Inflammatory macrophage (primary cell): ENCODE results near the gene STXBP5.
"Not testable (repeated sequence)": the region's sequence is repeated elsewhere in the genome, so short reads cannot be mapped to it uniquely, and the experiment has no call there.

Experiments used
- DNase-seq, 2 donors: peaks; one replicate each; pipeline ENCODE4 v3.0.0-alpha.2; 2020 to 2022

Gene STXBP5

DNA sequence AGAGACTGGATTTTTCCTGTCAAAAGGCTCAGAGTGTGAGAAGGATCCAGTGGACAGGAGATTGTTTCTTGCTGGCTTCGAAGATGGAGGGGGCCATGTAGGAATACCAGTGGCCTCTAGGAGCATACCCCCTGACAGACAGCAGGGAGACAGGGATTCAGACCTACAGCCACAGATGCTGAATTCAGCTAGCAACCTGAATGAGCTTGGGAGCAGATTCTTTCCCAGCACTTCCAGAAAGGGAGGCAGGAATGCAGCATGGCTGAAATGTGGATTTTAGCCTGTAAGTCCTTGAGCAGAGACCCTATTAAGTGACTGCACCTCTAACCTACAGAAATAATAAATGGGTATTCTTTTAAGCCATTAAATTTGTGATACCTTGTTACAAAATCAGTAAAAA is 44.6 kb downstream of the STXBP5 start:
- no peak for DNase-seq

DNA sequence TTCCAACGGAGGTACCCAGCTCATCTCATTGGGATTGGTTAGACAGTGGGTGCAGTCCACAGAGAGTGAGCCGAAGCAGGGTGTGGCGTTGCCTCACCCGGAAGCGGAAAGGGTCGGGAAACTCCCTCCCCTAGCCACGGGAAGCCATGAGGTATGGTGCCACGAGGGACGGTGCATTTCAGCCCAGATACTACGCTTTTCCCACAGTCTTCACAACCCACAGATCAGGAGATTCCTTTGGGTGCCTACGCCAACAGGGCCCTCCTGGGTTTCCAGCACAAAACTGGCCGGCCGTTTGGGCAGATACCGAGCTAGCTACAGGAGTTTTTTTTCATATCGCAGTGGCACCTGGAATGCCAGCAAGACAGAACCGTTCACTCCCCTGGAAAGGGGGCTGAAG is 46.9 kb downstream of the STXBP5 start:
- no peak for DNase-seq

DNA sequence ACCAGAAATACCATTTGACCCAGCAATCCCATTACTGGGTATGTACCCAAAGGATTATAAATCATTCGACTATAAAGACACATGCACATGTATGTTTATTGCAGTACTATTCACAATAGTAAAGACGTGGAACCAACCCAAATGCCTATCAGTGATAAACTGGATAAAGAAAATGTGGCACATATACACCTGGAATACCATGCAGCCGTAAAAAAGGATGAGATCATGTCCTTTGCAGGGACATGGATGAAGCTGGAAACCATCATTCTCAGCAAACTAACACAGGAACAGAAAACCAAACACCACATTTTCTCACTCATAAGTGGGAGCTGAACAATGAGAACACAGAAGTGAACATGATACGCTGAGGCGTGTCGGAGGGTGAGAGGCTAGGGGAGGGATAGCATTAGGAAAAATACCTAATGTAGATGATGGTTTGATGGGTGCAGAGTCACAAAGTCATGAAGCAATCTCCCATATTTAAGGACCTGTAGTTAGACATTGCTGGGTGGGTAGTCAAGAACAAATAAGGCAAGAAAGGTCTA is 50.8 kb downstream of the STXBP5 start:
- DNase-seq: not testable (repeated sequence)

DNA sequence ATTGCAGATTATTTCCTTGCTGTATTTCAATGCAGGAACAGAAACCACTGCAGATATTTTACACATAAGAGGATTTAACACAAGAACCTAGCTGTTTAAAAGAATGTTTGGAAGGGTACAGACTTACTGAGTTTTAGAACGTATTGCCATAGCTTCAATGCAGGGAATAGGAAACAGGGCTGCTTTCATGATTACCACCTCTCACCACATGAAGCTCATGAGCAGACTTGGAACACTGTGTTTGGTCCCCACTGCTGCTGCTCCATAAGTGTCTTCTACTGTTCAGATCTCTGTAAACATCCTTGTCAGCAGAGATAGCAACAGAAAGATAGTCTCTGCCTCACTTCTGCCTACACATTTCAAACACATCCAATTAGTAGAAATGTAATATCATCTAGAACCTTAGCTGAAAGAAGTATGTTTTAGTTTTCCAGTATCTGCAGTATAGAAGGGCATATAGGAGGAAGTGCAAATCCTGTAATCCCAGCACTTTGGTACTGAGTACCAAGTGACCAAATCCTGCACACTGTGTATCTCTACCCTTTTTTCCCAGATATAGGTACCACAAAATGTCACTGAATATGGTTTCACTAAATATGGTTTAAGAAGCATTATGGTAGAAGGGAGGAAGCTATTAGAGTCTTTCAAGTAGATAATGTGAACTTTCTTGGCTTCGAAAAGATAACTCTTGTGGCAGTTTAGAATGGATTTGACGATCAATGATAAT is 51.9 kb downstream of the STXBP5 start:
- no peak for DNase-seq

DNA sequence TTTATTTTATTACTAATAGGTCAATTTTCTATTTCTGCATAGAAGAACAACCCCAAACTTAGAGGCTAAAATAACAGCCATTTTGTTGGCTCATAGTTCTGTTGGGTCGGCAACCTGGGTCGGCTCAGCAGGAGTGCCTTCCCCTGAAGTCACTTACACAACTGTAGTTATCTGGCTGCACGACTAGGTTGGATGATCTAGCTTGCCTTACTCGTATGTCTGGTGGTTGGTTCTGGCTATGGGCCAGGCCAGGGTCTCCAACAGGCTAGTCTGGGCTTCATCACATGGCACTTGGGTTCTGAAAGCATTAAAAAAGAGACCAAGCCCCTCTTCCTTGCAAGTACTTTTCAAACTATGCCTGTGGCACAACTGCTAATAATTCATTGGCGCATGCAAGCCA is 53.5 kb downstream of the STXBP5 start:
- no peak for DNase-seq

DNA sequence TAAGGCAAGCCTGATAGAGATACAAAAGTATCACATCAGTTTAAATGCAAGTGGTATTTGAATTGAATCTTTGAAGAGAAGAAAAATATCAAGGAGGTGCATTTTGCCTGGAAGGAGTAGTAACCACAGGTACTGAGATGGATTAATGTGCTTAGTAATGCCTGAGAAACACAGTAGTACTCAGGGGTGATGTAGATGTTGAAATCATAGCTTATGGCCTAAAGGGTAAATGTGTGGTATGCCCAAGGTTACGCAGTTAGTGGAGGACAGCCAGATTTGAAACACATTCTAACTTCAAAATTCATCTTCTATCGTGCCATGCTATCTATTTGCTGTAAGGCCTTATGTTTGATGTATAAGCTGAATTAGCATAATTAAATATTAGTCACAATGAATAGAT is 55.9 kb downstream of the STXBP5 start:
- DNase-seq: no peak

DNA sequence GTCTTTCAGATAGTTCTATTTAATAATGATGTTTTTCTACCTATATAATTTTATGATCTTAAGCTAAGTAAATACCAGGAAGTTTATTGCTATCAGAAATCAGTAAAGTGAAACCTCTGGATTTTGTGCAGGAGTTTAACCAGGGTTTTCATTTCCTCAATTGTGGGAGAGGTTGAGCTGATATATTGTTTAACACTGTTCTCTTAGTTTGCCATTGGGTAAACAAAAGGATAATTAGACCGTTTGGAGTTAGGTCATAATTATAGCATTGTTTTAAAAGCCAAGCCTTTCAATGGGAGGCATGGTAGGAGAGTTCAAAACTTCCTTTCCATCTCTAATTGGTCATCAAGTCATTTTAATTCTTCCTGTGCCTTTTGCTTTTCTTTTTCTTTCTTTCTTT is 58.7 kb downstream of the STXBP5 start:
- no peak for DNase-seq

DNA sequence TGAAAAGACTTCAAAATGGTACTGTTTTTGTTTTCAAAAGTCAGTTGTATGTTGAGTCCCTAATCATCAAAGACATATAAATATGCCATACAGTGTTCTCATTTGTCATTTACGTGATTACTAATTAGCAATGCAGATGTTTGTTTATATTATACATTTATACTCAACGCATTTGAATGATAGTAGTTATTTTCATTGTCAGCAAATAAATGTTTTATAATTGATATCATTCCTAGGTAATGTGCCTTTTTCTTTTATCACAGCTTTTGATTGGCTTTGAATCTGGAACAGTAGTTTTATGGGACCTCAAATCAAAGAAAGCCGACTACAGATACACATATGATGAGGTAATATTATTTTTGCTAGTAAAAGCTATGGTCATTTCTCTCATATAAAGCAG is 62.6 kb downstream of the STXBP5 start:
- DNase-seq: no peak

DNA sequence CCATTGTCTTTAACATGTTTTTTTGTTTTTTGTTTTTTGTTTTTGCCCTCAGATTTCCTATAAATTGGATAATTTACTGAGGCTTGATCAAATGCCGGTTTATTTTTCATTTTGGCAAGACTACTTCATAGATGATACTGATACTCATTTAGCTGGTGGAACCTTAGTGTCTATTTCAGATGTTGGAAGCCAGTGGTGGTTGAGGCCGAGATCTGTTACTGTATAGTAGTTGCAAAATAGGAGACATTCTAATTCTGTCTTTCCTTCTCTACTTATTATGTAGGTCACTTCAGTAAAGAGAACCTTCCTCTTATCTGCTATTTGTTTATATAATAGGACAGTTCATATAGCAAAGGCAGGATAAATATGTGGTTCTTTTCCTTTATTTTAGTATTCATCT is 63.4 kb downstream of the STXBP5 start:
- DNase-seq: no peak

DNA sequence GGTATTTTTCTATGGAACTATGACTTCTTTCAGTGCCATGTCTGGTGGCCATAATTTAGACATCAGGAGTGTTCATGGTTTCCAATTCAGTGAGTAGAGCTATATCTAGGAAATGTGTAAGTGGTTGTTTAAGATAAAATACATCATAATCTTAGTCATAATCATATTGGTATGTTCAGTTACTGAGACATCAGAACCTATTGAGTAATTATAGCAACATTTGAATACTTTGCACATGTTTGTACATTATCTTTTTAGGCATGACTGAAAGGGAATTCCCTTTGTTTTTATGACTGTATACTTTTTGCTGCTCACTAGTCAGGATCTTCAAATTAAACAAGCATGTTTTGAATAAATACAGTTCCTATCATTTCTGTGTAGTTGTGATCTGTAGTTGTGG is 64.0 kb downstream of the STXBP5 start:
- DNase-seq: no peak

DNA sequence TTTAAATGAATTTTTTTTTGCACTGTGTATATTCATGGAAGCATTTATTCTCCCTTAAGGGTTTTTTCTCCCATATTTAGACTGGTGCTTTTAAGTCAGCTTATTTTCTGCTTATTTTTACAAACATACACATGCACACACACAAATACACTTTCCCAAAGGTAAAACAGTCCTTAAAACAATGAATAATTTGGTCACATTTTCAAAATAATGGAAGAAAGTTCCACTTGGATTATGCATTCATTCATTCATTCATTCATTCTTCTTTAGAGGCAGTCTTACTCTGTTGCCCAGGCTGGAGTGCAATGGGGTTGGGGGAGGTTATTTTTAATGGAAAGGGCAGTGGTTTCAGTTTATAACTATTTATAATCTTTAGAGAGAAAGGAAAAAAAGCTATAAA is 69.8 kb downstream of the STXBP5 start:
- no peak for DNase-seq

DNA sequence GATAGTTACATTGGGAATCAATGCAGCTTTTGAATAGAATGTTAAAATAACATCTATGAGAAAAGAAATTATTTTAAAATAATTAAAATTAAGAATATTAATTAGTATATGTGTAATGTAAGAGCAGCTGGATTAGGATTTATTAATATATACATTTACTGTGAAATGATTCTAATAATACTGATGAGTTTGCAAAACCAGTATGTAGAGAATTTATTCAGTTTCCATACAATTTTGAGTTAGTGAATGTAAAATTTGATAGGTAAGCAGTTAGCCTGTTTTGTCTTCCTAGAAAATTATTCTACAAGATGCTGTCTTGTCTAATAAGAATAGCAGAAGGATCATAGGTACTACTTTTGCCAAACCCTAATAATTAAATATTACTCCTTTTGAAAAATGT is 70.6 kb downstream of the STXBP5 start:
- DNase-seq: no peak

DNA sequence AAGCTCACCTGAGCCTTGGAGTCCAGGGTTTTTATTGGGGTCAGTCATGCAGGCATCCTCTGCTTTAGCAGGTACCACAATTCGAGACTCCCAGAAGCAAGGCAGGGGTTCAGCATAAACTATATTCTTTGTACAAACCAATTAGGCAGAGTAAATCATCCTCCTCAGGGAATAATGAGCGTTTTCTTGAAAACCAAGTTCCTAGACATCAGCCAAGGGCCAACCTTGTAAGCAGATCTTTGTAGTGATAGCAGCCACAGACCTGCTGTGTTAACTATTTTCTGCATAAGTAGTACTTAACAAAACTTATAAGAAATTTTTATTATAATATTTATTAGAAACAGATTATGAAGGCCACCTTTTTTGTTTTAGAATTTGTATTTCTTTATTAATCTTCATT is 74.7 kb downstream of the STXBP5 start:
- DNase-seq: no peak

DNA sequence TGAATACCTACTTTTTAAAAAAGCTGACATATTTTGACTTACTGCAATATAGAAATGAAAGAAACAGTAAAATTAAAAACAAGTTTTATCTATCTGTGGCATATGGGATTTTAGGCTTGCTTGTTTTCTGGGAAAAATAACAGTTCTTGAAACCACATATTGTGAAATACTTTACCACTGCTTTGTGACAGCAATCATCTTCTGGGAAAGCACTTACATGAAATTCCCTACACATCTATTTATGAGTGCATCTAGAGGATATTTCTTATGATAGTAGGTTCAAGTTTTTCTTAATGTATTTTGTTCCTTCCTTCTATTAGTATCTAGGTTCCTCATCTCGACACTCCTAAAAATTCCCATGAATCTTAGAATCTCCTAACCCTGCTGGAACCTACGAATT is 75.2 kb downstream of the STXBP5 start:
- no peak for DNase-seq

DNA sequence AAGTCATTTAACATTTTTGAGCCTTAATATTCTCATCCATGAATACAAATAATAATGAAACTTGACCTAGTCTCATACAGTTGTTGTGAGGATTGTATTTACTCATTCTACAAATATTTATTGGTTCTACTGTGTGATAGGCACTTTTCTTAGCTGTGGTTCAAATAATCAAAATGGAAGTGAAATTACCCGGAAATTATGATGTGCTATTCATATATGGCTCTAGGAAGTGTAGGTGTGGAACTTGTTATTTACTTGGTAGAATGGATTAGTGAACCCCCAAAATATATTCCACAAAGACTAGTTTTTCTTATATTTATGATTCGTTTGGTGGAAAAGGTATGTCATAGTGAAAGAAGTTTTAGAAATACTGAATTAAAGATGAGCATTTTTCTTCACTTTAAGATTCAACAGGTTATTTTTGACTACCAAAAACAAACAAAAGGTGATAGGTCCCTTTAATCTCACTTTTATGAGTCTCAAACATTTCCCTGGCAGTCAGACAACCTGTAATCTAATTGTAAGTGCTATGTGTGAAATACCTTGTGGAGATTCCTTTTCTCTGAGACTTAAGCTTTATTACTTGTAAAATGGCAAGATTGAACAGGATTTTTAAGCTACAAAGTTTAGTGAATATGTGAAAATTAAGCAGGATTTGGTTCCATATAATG is 77.8 kb downstream of the STXBP5 start:
- no peak for DNase-seq

DNA sequence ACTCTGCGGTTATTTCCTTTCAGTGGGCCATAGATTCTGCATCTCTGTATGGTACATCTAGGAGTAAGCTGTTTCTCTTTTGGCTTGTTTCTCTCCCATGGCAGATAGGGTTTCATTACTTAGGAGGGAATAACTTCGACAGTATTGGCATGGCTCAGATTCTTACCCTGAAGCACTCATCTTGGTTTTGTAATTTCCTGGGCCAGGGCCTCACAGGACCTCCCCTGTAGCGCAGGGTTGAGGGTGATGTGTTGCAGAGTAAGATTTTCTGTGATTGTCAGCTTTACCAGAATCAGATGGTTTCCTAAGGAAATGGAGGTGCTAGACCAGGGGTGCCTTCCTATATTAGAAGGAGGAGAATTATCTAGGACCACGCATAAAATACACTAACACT is 78.3 kb downstream of the STXBP5 start:
- DNase-seq: no peak

DNA sequence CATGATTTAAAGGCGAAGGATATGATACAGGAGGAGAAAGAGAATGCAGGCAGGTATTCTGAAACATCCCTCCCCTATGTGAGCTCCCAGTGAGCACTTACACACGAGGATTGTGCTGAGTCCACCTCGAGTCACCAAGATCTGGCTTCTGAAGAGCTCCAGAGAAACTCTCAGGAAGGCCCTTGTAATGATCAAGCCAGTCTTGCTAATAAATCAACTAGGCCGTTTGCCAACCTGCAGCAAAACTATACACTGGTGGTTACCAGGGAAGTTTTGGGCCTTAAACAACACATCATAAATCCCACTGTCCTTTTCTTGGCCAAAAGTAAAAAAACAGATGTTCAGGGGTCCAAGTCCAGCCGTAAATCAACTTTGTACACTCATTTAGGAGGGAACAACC is 79.2 kb downstream of the STXBP5 start:
- no peak for DNase-seq

DNA sequence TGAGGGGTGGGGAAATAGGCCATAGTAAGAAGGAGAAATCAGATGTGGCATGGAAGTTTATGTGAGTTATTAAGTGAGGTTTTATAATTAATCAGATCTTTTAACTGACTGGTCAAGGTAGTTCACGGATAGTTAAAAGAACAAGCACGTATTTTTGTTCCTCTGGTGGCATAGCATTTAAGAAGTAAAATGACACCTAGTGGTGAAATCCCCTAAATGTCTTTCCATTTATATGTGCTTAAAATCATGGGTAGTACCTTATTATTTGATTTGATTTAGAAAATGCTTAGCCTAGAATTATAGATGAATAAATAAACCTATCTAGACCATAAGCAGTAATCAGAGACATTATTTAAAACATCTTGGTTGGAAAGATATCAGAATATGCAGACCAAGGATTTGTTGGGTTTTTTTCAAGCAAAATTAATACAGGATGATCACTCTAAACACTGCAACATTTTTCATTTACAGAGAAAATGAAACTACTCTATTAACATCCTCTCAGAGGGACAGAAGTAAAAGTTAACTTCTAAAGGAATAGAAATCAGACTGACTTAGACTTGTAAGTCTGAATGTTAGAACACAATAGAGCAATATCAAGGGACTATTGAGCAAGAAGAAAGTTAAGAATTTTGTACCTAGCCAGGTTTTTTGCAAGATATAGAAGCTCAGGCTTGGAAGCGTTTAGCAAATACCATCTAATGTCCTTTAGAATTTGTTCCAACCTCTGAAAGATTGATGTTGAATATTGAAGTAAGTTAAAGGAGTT is 81.1 kb downstream of the STXBP5 start:
- DNase-seq: peak; percentile 18 to 50

DNA sequence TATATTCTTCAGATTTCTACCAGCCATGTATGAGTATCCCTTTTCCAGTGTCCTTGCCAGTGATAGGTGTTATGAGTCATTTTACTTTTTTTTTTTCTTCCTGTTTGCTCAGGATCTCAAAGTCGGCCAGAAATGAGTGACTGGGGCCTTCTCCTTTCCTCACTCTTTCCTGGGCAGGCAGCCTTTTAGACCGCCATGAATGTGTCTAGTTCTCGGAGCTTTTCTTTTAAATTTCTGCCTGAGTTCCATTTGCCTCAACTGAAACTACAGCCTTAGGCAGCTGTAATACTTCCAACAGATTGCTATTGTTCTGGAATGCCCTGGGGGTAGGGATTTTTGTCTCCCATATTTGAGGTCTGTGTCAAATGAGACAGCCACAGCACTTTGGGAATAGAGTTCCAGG is 83.7 kb downstream of the STXBP5 start:
- DNase-seq: no peak

DNA sequence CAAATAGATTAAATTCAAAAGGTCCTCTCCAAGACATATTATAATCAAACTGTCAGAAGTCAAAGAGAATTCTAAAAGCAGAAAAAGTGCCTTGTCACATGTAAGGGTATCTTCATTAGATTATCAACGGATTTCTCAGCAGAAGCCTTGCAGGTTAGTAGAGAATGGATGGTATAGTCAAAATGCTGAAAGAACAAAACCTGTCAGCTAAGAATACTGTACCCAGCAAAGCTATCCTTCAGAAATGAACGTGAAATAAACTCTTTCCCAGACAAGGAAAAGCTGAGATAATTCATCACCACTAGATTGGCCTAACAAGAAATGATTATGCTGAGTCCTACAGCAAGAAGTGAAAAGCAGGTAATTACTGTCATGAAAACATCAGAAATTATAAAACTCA is 92.9 kb downstream of the STXBP5 start:
- no peak for DNase-seq

DNA sequence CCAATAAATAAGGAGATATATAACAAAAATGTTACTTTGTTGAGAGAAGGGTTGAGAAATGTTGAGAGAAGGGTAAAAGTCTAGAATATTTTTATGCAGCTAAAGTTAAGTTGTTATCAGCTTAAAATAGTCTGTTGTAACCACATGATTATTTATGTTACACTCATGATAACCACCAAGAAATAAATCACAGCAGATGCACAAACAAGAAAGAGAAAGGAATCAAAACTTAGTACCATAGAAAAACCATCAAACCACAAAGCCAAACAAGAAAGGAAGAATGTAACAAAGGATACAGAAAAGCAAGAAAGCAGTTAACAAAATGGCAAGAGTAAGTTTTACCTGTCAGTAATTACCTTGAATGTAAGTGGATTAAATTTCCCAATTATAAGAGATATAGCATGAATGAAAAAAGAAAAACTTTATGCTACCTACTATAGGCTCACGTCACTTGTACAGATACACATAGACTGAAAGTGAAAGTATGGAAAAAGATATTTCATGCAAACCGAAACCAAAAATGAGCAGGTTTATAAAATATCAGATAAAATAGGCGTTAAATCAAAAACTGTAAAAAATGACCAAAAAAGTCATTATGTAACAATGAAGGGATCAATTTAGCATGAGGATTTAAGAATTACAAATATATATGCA is 93.6 kb downstream of the STXBP5 start:
- no peak for DNase-seq

DNA sequence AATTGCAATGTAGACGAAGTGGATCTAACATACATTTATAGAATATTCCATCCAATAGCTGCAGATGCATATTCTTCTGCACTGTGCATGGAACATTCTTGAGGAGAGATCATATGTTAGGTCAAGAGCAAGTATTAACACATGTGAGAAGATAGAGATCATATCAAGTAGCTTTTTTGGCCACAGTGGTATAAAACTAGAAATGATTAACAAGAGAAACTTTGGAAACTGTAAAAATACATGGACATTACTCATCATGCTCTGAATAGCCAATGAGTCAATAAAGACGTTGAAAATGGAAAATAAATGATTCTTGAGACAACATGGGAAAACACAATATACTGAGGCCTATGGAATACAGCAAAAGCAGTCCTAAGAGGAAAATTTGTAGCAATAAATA is 94.2 kb downstream of the STXBP5 start:
- DNase-seq: no peak

DNA sequence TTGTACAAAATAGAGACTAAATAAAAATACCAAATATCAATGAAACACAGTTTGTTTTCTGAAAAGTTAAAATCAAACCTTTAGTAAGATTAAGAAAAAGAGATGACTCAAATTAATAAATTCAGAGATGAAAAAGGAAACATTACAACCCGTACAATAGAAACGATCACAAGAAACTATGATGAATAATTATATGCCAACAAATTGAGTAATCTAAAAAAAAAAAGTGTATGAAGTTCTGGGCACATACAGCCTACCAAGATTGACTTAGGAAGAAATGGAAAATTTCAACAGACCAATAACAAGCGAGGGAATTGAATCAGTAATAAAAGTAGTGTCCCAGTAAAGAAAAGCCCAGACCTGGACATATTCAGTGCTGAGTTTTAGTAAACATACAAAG is 94.8 kb downstream of the STXBP5 start:
- no peak for DNase-seq
